NCI-H524 (cell line): ENCODE data around the gene EBP.
"Not testable (repeated sequence)": the region's sequence is repeated elsewhere in the genome, so short reads cannot be mapped to it uniquely, and the experiment has no call there.

Source experiments
- DNase-seq, 2 experiments: peaks; one replicate each; lab custom pipeline; 2025; lab: John Stamatoyannopoulos, UW

EBP gene

GRCh38 chrX:48493890-48494364 is 27.7 kb upstream of the EBP start:
- peak; percentile 68 to 75 for DNase-seq

DNA sequence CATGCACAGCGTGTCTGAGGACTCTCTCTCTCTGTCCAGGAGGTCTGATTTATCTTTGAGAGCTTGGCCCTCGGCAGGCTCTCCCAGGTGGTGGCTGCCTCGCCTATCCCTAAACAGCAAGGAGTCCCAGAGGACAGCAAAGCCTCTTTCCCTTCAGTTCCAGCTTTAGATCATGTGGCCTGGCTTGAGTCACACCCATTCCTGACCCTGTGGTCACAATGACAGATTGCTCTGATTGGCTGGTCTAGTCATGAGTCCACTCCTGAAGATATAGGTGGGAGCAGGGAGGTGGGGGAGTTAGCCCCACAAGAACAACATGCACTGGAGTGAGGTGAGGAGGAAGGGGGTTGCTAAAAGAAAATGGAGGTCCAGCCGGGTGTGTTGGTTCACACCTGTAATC is 24.9 kb upstream of the EBP start:
- no peak for DNase-seq

DNA sequence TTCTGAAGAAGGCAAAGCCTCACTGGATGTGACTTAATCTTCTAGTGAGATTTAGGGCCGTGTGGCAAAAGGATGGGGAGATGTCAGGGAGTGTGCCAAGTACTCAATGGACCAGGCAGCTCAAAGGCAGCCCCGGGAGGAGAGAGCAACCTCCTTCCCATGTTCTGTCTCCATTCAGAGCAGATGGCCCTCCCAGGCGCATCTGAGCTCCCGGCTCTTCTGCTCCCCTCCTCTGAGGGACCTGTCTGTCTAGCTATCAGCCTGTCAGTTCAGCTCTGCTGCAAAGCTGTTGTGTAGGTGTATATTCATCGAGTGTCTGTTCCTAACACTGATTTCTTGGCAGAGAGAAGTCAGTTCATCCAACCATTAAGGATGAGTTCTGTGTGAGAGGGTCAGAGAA is 23.7 kb upstream of the EBP start:
- DNase-seq: peak in 1 of 2 experiments; percentile 10

DNA sequence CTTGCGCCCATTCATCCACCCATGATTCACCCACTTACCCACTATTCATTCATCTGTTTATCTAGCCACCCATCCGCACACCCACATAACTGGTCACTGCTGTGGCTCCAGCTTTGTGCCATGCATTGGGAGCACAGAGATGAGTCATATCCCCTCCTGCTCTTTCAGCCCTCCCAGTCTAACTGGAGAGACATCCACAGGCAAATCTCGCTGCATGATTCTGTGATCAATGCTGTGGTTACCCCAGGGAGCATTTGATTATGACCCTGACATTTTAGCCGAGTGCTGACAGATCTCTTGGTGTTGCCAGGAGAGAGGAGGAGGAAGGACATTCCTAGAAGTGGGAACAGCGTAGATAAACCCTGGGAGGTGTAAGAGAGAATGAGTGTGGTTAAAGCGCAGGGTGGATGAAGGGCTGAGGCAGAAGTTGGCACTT is 23.2 kb upstream of the EBP start:
- no peak for DNase-seq

- no peak for DNase-seq
Measured at GRCh38 chrX:48504261-48504660, 17.3 kb upstream of the EBP start.

DNA sequence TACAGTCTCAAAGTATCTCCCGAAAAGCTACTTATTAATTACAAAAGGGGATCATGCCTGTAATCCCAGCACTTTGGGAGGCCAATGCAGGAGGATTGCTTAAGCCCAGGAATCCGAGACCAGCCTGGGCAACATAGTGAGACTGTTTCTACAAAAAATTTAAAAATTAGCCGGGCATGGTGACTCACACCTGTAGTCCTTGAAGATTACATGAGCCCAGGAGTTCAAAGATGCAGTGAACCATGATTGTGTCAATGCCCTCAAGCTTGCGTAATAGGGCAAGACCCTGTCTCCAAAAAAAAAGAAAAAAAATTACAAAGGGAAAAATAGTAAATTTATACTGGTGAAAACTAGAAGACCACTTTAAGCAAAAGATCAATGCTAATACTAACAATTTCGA is 16.1 kb upstream of the EBP start:
- no peak for DNase-seq

- DNase-seq: no peak
Measured at GRCh38 chrX:48507246-48507645, 14.4 kb upstream of the EBP start.

GRCh38 chrX:48508400-48509244 is 13.0 kb upstream of the EBP start, which contains the start of gene PORCN:
PORCN (plus strand) TSS chrX:48508992; CDS start chrX:48509821, 829 bp downstream.
- DNase-seq: peak; percentile 59 to 81

- DNase-seq: peak in 1 of 2 experiments; percentile 25
Measured at GRCh38 chrX:48509245-48509590, 12.4 kb upstream of the EBP start.

- no peak for DNase-seq
Measured at GRCh38 chrX:48509619-48510018, 12.0 kb upstream of the EBP start.

GRCh38 chrX:48511560-48511959 is 10.0 kb upstream of the EBP start:
- peak in 1 of 2 experiments; percentile 31 for DNase-seq

GRCh38 chrX:48512371-48512935 is 9.2 kb upstream of the EBP start:
- DNase-seq: no peak

DNA sequence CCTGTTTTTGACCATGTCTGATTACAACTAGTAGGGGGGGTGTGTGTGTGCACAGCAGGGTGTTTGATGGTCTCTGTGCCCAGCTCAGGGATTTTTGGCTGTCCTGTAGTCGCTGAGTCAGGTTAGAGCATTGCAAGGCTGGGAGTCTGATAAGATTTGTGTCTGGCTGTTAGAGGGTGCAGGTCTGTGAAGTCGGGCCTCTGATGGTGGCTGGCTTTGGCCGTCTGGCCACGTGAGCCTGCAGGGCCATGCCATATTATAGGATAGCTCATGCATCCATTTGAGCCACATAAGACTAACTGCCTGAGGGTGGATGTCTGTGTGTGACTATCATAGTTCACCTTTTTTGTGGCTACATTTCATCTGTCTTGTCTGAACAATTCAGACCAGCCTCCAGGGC is 7.9 kb upstream of the EBP start:
- no peak for DNase-seq

- DNase-seq: no peak
Measured at GRCh38 chrX:48514126-48514806, 7.3 kb upstream of the EBP start.

GRCh38 chrX:48514868-48515460 is 6.6 kb upstream of the EBP start:
- no peak for DNase-seq

DNA sequence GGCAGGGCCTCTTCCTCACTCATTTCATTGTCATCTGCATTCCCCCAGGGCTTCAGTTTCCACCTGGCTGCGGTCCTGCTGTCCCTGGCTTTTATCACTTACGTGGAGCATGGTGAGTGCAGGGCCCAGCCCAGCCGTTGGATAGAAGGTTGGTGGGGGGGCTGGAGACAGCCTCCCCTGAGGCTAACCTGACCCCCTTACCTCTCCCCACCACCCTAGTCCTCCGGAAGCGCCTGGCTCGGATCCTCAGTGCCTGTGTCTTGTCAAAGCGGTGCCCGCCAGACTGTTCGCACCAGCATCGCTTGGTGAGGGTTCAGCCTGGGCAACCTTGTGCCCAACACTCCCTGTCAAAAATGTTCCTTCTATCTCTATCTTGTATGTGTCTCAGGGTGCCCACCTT is 5.8 kb upstream of the EBP start:
- DNase-seq: no peak

DNA sequence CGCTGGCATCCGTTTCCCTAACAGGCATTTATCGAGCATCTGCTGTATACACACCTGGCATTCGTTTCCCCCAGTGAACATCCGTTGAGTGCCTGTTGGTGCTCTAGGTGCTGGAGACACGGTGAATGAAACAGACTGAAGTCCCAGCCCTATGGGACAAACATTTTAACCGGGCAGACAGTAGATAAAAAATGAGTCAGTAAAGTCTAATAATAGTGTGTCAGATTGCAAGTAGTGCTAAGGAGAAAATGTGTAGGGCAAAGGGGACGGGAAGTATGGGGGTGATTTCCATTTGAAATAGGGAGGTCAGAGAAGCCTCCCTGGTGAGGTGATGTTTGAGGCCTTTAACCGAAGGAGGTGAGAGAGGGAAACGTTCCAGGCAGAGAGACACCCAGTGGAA is 5.3 kb upstream of the EBP start:
- DNase-seq: no peak

- DNase-seq: no peak
Measured at GRCh38 chrX:48516987-48517386, 4.6 kb upstream of the EBP start.

- not testable (repeated sequence) for DNase-seq
Measured at GRCh38 chrX:48519481-48519880, 2.1 kb upstream of the EBP start.

DNA sequence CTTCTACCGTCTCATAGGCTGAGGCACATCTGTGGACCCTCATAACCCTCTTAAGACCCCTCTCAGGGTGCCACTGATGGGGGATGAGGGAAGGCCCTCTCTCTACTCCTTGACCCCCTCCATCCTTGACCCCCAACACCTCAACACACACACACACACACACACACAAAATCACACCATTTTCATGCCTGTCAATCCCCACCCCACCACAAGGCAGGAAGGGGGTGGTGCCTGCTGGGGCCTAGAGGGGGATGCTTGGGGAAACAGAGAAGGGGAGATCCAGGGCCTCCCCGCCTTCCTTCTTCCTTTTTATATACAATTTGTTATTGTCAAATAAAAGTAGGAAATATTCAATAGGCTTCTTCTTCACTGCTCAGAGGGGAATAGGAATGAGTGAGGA is 1.2 kb upstream of the EBP start:
- no peak for DNase-seq

DNA sequence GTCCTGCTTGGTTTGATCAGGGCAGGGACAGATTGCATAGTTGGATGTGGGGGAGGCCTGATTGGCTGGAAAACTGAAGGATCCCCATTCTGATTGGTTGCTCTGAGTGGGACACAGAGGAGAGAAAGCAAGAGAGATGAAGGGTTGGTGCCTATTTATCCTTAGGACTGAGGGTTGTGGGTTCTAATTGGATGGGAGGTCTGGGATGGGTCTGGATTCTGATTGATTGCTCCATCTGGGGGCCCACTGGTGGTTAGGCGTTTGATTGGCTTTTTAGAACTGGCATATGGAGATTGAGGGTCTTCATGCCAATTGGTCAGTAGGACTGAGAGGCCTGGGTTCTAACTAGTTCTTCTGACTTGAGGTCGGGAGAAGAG is 644 bp upstream of the EBP start:
- DNase-seq: peak; percentile 55 to 64

- no peak for DNase-seq
Measured at GRCh38 chrX:48522291-48522690, 683 bp downstream of the EBP start.

GRCh38 chrX:48523682-48524081 is 2.1 kb downstream of the EBP start:
- DNase-seq: no peak
